Hepatocyte (in vitro differentiated cells): ENCODE results near the gene CDC45. TPM values are rescaled to one million over a fixed set of nuclear protein-coding genes. Genes with fewer than 3 reads are reported as not detected.

Experiments
- DNase-seq: peaks from one replicate; pipeline ENCODE4 v3.0.0-alpha.2; 2016; ENCODE audit warnings: low spot score
- H2AFZ ChIP-seq: fragments of 200-600 bp; sonication (generic); 2 replicates; pipeline ENCODE4 v1.6.0; 2016; ENCODE audit warnings: antibody characterized with exemption, mild to moderate bottlenecking
- H3K27ac ChIP-seq: fragments of 200-600 bp; sonication (generic); 2 replicates; pipeline ENCODE4 v1.5.1; 2016; ENCODE audit warnings: mild to moderate bottlenecking
- H3K27me3 ChIP-seq: fragments of 200-600 bp; sonication (generic); 2 replicates; pipeline ENCODE4 v1.6.1; 2016
- H3K36me3 ChIP-seq: fragments of 200-600 bp; sonication (generic); replicated peaks from 2 replicates; pipeline ENCODE4 v1.5.1; 2016; ENCODE audit warnings: low read depth; ENCODE audit not compliant: insufficient read depth
- H3K4me1 ChIP-seq: fragments of 200-600 bp; sonication (generic); 2 replicates; pipeline ENCODE4 v1.5.1; 2016; ENCODE audit warnings: mild to moderate bottlenecking, moderate library complexity; ENCODE audit not compliant: insufficient read depth
- H3K4me2 ChIP-seq: fragments of 200-600 bp; sonication (generic); 2 replicates; pipeline ENCODE4 v1.6.0; 2016
- H3K4me3 ChIP-seq: fragments of 200-600 bp; sonication (generic); 2 replicates; pipeline ENCODE4 v1.5.1; 2016; ENCODE audit warnings: mild to moderate bottlenecking
- H3K79me2 ChIP-seq: fragments of 200-600 bp; sonication (generic); 2 replicates; pipeline ENCODE4 v1.6.0; 2017; ENCODE audit warnings: mild to moderate bottlenecking
- H3K9me2 ChIP-seq: fragments of 200-600 bp; sonication (generic); replicated peaks from 2 replicates; pipeline ENCODE4 v1.6.0; 2017; ENCODE audit warnings: mild to moderate bottlenecking; ENCODE audit not compliant: insufficient read depth
- H3K9me3 ChIP-seq: fragments of 200-600 bp; sonication (generic); 2 replicates; pipeline ENCODE4 v1.5.1; 2016; ENCODE audit warnings: low read depth, mild to moderate bottlenecking
- H4K20me1 ChIP-seq: fragments of 200-600 bp; sonication (generic); 2 replicates; pipeline ENCODE4 v1.6.0; 2016; ENCODE audit warnings: mild to moderate bottlenecking; ENCODE audit not compliant: insufficient read depth, poor library complexity, severe bottlenecking
- EZH2 ChIP-seq: fragments of 200-600 bp; sonication (generic); IDR thresholded peaks from 2 replicates; pipeline ENCODE4 v1.6.1; 2016; ENCODE audit warnings: antibody characterized with exemption, mild to moderate bottlenecking, borderline replicate concordance
- EZH2phosphoT487 ChIP-seq: fragments of 200-600 bp; sonication (generic); IDR thresholded peaks from one replicate; pipeline ENCODE4 v1.6.1; 2018; ENCODE audit warnings: antibody characterized with exemption, mild to moderate bottlenecking, low read depth, moderate library complexity; ENCODE audit not compliant: unreplicated experiment, severe bottlenecking
- WGBS: methylation state at CpG from one replicate; pipeline ENCODE4 v1.1.6; 2016; ENCODE audit warnings: low lambda C conversion rate; ENCODE audit errors: missing lambda C conversion rate; 5-methylcytosine and 5-hydroxymethylcytosine counted together
- polyA plus RNA-seq: library from polyadenylated mRNA; unstranded; fragments of >200 nt; fragmentation: Nextera tagmentation; extraction: Ambion mirVana; gene quantifications from 2 replicates; pipeline ENCODE4 v1.2.1, GENCODE V29; 2016
- total RNA-seq: library from RNA; depleted of rRNA; stranded (reverse); fragments of >200 nt; gene quantifications from 2 replicates; pipeline ENCODE4 v1.2.3, GENCODE V29; 2014
- TF ChIP-seq, protein P1 (sequence below): fragments of 200-600 bp; sonication (generic); IDR thresholded peaks from 2 replicates; pipeline ENCODE4 v1.5.1; 2016; ENCODE audit warnings: antibody characterized with exemption, mild to moderate bottlenecking; ENCODE audit not compliant: poor library complexity

CDC45 gene
- total and polyA plus RNA-seq, 2 experiments from 2014 or later, result 3.5 to 6.5 TPM

DNA sequence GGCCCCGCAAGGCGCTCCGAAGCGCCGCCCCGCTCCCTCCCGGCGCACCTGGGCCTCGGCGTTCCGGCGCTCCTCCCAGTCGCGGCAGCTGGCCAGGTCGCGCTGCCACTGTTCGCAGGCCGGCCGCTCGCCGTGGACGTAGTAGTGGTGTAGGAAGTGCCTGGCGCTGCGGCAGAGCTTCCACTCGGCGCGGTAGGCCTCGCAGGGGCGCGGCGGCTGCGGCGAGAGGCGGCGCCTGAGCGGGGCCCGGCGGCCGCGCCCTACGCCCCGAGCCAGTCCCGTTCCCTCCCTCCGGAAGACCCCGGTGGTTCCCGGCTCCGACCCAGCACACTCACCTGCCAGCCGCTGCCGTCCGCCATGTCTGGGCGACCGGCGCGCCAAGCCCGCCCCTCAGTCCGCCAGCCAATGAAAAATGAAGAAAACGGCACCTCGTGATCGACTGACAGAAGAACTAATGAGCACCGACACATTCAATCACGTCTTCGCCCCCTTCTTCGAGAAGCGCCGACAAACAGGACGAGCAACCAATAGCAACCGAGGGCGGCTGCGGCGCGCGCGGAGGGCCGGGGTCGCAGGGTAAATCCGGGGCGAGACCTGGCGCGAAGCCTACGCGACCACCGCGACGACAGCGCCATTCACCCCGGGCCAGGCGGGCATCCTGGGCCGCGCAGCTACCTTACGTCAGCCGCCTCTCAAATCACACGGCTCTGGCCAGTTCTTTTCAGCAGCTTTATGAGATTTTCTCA lies 32.2 kb upstream of the CDC45 start, which contains the start of gene C22orf39:
Gene C22orf39, minus strand, starts transcription at position 382 of the 746 bp plus-strand sequence. Its CDS starts 23 bp downstream, at position 359.
- Histone ChIP-seq H3K27me3 (no peaks in the 10 kb centered on the region), H3K9me3 (no peaks in the 10 kb centered on the region), H3K79me2 (peaks cover 44% of the 10 kb centered on the region), H3K36me3 (no peaks in the 10 kb centered on the region), H4K20me1 (no peaks in the 10 kb centered on the region), H3K4me3 (peak within 1 kb of the TSS; percentile 62), H3K27ac (peak within 1 kb of the TSS; percentile 92), H3K4me1 (peaks cover 20% of the 10 kb centered on the region), H2AFZ (peak within 1 kb of the TSS; percentile 83), H3K9me2 (no peaks in the 10 kb centered on the region), H3K4me2 (peak within 1 kb of the TSS; percentile 93)
- DNase-seq, result peak; percentile 94
- no peak for TF ChIP-seq EZH2phosphoT487
- no peak for TF ChIP-seq EZH2
- TF ChIP-seq, protein P1, sequence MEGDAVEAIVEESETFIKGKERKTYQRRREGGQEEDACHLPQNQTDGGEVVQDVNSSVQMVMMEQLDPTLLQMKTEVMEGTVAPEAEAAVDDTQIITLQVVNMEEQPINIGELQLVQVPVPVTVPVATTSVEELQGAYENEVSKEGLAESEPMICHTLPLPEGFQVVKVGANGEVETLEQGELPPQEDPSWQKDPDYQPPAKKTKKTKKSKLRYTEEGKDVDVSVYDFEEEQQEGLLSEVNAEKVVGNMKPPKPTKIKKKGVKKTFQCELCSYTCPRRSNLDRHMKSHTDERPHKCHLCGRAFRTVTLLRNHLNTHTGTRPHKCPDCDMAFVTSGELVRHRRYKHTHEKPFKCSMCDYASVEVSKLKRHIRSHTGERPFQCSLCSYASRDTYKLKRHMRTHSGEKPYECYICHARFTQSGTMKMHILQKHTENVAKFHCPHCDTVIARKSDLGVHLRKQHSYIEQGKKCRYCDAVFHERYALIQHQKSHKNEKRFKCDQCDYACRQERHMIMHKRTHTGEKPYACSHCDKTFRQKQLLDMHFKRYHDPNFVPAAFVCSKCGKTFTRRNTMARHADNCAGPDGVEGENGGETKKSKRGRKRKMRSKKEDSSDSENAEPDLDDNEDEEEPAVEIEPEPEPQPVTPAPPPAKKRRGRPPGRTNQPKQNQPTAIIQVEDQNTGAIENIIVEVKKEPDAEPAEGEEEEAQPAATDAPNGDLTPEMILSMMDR, result no peak
- WGBS, result under 1% methylated on average over 62 of the region's 92 CpGs

DNA sequence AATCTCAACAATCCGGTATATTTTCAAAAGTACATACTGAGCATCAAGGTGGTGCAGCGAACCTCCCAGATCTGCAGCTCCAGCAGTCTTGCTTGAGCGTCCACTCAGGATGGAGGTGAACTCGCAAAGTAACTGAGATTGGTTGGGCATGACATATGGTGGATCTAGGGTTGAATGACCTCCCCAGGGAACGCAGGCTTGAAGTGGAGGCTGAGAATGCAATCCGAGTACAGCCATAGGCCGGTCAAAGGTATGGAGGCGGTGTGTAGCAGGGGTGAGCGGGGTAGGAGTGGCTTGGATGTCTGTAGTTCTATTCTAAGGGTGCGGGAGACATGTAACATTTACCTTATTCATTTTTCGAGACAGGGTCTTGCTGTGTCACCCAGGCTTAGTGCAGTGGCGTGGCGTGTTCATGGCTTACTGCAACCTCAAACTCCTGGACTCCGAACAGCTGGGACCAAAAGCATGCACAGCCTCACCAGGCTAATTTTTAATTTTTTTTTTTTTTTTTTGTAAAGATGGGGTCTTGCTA lies 31.6 kb upstream of the CDC45 start:
- peaks cover 39% of the 10 kb centered on the region for H3K79me2 ChIP-seq
- WGBS, result 23% methylated on average over 14 of the region's 14 CpGs
- no peak for TF ChIP-seq EZH2
- TF ChIP-seq, protein P1, result no peak
- no peak for TF ChIP-seq EZH2phosphoT487
- H3K36me3 ChIP-seq, result no peaks in the 10 kb centered on the region
- H4K20me1 ChIP-seq, result no peaks in the 10 kb centered on the region
- H3K4me1 ChIP-seq, result peaks cover 20% of the 10 kb centered on the region
- H3K4me3 ChIP-seq, result peak overlapping the region; percentile 54
- no peaks in the 10 kb centered on the region for H3K9me2 ChIP-seq
- peak overlapping the region; percentile 83 for H2AFZ ChIP-seq
- no peaks in the 10 kb centered on the region for H3K9me3 ChIP-seq
- peak overlapping the region; percentile 92 for H3K27ac ChIP-seq
- no peaks in the 10 kb centered on the region for H3K27me3 ChIP-seq
- peak; percentile 72 for DNase-seq
- H3K4me2 ChIP-seq, result peak overlapping the region; percentile 80

DNA sequence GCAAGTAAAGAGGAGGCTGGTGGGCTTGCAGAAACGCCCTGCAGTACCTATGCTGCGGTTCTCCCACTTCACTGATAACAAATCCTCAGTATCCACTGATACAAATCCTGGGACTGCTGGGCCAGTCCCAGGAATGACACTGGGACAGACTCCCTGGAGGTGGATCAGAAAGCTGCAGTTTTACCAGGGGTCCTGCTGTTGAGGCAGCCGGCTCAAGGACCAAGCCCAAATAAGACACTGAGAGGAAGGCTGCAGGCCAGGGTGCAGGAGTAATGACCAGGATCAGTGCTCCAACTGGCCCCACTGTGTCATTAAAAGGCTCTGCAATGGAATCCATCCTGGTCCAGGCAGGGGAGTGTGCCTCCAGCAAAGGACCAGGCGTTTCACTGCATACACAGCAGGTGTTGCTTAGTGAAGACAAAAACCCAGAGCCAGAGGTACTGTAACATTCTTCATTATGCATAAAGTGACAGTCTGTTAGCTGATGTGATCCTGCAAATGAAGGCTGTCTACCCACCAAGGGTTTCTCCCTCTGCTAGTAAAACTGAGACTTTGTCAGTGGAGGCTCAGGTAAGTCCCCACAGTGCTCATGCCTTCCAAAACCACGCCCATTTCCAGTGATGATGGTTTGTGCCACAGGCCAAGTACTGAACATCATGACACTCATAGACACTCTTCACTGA lies 30.8 kb upstream of the CDC45 start:
- peak overlapping the region; percentile 92 for H3K27ac ChIP-seq
- WGBS, result 77% methylated on average over 5 of the region's 5 CpGs

More for the DNA sequence above, 30.8 kb upstream of the CDC45 start:
- H4K20me1 ChIP-seq, result no peaks in the 10 kb centered on the region
- peaks cover 32% of the 10 kb centered on the region for H3K79me2 ChIP-seq
- H3K9me3 ChIP-seq, result no peaks in the 10 kb centered on the region
- H3K4me1 ChIP-seq, result peaks cover 20% of the 10 kb centered on the region
- H3K4me2 ChIP-seq, result peak overlapping the region; percentile 80
- no peak overlapping the region for H2AFZ ChIP-seq
- H3K9me2 ChIP-seq, result no peaks in the 10 kb centered on the region
- no peaks in the 10 kb centered on the region for H3K36me3 ChIP-seq
- H3K27me3 ChIP-seq, result no peaks in the 10 kb centered on the region
- no peak overlapping the region for H3K4me3 ChIP-seq
- no peak for DNase-seq
- TF ChIP-seq EZH2phosphoT487 (no peak), EZH2 (no peak)
- TF ChIP-seq, protein P1, result no peak
